ENCODE results near the gene HACD2. TPM values are rescaled to one million over a fixed set of nuclear protein-coding genes. Genes with fewer than 3 reads are reported as not detected.
A peak's percentile ranks its signal among the peaks of the same experiment; 100 is the strongest.

Gene HACD2
- total and polyA plus RNA-seq, 12 donors: 6.8 to 14.1 (median 10.6) TPM

- TF ChIP-seq, protein P1, sequence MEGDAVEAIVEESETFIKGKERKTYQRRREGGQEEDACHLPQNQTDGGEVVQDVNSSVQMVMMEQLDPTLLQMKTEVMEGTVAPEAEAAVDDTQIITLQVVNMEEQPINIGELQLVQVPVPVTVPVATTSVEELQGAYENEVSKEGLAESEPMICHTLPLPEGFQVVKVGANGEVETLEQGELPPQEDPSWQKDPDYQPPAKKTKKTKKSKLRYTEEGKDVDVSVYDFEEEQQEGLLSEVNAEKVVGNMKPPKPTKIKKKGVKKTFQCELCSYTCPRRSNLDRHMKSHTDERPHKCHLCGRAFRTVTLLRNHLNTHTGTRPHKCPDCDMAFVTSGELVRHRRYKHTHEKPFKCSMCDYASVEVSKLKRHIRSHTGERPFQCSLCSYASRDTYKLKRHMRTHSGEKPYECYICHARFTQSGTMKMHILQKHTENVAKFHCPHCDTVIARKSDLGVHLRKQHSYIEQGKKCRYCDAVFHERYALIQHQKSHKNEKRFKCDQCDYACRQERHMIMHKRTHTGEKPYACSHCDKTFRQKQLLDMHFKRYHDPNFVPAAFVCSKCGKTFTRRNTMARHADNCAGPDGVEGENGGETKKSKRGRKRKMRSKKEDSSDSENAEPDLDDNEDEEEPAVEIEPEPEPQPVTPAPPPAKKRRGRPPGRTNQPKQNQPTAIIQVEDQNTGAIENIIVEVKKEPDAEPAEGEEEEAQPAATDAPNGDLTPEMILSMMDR (IDR thresholded peaks at IDR 0.05): peak in 2 of 9 donors; percentile 6 to 18
- H3K36me3 ChIP-seq: no peaks in the 10 kb centered on the region
- intact Hi-C loops (cut with DNase I): loop anchor here in 7 of 10 donors (5.0 to 10.0 kb wide), 9 partner anchors 32 to 117 kb away; no protein-coding TSS in a partner anchor
- no peak for DNase-seq
- peak overlapping the region in 9 of 10 donors; percentile 50 to 81 (median 72) for H3K4me3 ChIP-seq
- H3K9me3 ChIP-seq: no peaks in the 10 kb centered on the region
- H3K4me1 ChIP-seq: peaks cover 7 to 70% (median 30%) of the 10 kb centered on the region in 9 donors
- H3K27me3 ChIP-seq: peaks cover 0 to 54% (median 21%) of the 10 kb centered on the region in 7 donors
- no peak for ATAC-seq
- peak overlapping the region in 7 of 10 donors; percentile 40 to 95 (median 85) for H3K27ac ChIP-seq
- WGBS, 2 donors: 27 to 32% methylated on average over 1 of the region's 1 CpG
These were observed 140.1 kb downstream of the HACD2 start for GRCh38 chr3:123444744-123445143.

DNA sequence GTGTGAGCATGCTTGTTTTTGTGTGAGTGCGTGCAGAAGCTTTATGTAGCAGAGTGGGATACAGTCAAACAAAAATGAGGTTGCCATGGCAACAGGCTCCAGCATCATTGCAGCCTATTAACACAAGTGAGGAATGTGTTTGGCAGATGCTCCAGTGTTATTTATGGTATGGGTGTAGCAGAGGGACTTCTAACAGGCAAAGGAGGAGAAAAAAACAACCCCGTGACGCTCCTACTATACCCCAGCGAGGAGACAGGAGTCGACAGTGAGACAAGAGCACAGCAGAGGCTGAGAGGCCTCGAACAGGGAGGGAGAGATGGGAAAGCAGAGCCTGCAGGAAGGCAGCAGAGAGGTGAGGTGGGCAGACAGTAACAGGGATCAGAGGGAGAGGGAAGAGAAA, 140.8 kb downstream of the HACD2 start:
- H3K4me3 ChIP-seq: peak overlapping the region in 9 of 10 donors; percentile 50 to 81 (median 72)
- H3K4me1 ChIP-seq: peaks cover 7 to 69% (median 30%) of the 10 kb centered on the region in 9 donors
- 34 to 36% methylated on average over 6 of the region's 6 CpGs for WGBS, 2 donors
- ATAC-seq: peak in 4 of 8 donors; percentile 56 to 61 (median 59)
- H3K27ac ChIP-seq: peak overlapping the region in 6 of 10 donors; percentile 68 to 95 (median 88)
- peaks cover 0 to 48% (median 16%) of the 10 kb centered on the region in 7 donors for H3K27me3 ChIP-seq
- peak in 1 of 2 donors; percentile 48 for DNase-seq
- no peaks in the 10 kb centered on the region for H3K9me3 ChIP-seq
- intact Hi-C loops (cut with DNase I): loop anchor here in 2 of 10 donors (5.0 to 10.0 kb wide), 2 partner anchors 57 to 111 kb away; no protein-coding TSS in a partner anchor
- TF ChIP-seq, protein P1 (IDR thresholded peaks at IDR 0.05): peak in 3 of 9 donors; percentile 23 to 26 (median 24)
- no peaks in the 10 kb centered on the region for H3K36me3 ChIP-seq

DNA sequence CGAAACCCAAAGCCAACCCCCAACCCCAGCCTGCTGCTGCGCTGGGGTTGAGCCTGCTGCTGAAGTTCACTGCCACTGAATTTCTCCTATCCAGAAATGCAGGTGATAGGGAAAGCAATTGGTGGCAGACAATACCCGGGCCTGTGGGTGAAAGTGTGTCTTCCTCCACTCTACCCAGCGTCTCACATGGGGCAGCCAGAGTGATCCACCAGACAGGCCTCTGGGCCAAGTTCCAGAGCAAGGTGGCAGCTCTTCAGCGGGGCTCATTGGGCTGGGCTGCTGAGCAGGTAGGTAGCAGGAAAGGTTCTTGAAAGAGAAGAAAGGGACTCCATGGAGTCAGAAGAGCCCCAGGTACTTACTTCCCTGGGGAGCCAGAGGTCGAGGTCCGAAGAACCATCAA, 141.9 kb downstream of the HACD2 start:
- DNase-seq: no peak
- WGBS, 2 donors: 49 to 64% methylated on average over 7 of the region's 7 CpGs

DNA sequence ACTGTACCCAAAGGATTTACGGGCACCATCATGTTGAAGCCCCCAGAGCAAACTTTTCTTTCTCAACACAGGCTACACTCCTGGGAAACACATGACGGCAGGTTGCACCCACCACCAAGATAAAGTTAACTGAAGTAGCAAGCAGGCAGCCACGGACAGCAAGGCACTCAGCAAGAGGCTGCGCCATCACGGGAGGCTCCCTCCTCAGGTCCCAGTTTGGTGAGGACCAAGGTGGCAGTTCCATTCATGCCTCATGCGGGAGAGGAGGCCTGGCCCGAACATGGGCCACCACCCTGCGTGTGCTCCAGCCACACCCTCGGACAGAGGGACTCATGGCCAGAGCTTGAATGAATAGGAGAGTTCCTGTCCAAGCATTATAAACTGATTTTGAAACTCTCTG, 142.7 kb downstream of the HACD2 start:
- H3K4me3 ChIP-seq: peak overlapping the region in 1 of 10 donors; percentile 5
- H3K27ac ChIP-seq: peak overlapping the region in 5 of 10 donors; percentile 35 to 92 (median 56)
- intact Hi-C loops (cut with DNase I): loop anchor here in 2 of 10 donors (5.0 to 10.0 kb wide), 2 partner anchors 55 to 113 kb away; no protein-coding TSS in a partner anchor
- DNase-seq: no peak
- H3K4me1 ChIP-seq: peaks cover 0 to 75% (median 30%) of the 10 kb centered on the region in 9 donors
- H3K36me3 ChIP-seq: no peaks in the 10 kb centered on the region
- WGBS, 2 donors: 51 to 70% methylated on average over 9 of the region's 9 CpGs
- H3K9me3 ChIP-seq: no peaks in the 10 kb centered on the region
- TF ChIP-seq, protein P1 (IDR thresholded peaks at IDR 0.05): no peak
- H3K27me3 ChIP-seq: peaks cover 0 to 31% (median 2%) of the 10 kb centered on the region in 7 donors
- no peak for ATAC-seq

More for the DNA sequence above, 141.9 kb downstream of the HACD2 start:
- Histone ChIP-seq H3K27me3 (peaks cover 0 to 38% (median 6%) of the 10 kb centered on the region in 7 donors), H3K4me3 (no peak overlapping the region), H3K36me3 (no peaks in the 10 kb centered on the region), H3K27ac (peak overlapping the region in 9 of 10 donors; percentile 0 to 92 (median 40)), H3K4me1 (peaks cover 0 to 67% (median 25%) of the 10 kb centered on the region in 9 donors), H3K9me3 (no peaks in the 10 kb centered on the region)
- TF ChIP-seq, protein P1 (IDR thresholded peaks at IDR 0.05): no peak
- peak in 3 of 8 donors; percentile 20 to 55 (median 26) for ATAC-seq
- intact Hi-C loops (cut with DNase I): loop anchor here in 2 of 10 donors (5.0 to 10.0 kb wide), 2 partner anchors 56 to 112 kb away; no protein-coding TSS in a partner anchor

Other genes with a start within 250 kb of the HACD2 start
- gene ADCY5, start 136.0 kb downstream of the HACD2 start, total RNA-seq: 100 to 1,000 TPM; 117 to 245 (median 206) TPM
- gene ADCY5, start 136.0 kb downstream of the HACD2 start, polyA plus RNA-seq: 10 to 100 TPM; 37.2 to 85.2 TPM